GM12878 (cell line): ENCODE results near the gene EWSR1. TPM values are rescaled to one million over a fixed set of nuclear protein-coding genes. Genes with fewer than 3 reads are reported as not detected.

Experiments used
- ATAC-seq: fragments of 200-7000 bp; cut with Tn5 transposase; 3 replicates; pipeline ENCODE4 v1.9.1; 2020; ENCODE audit warnings: mild to moderate bottlenecking, moderate library complexity
- BruUV-seq: library from RNA; stranded (reverse); fragments of 400-500 nt; replicated peaks from 2 replicates; lab custom pipeline; 2021; lab: Mats Ljungman, UMichigan
- CTCF ChIA-PET: fragments of 300-600 bp; sonication (Branson Sonifier 250); formaldehyde crosslinking; extraction: SDS; loops from one replicate; lab custom pipeline; 2021; ENCODE audit warnings: inconsistent platforms; lab: Yijun Ruan, JAX
- POLR2A ChIA-PET: fragments of 350-600 bp; formaldehyde crosslinking; extraction: SDS; loops from one replicate; lab custom pipeline; 2021; ENCODE audit warnings: inconsistent platforms; lab: Charles Lee
- RAD21 ChIA-PET: fragments of 300-600 bp; sonication (Branson Sonifier 250); formaldehyde crosslinking; loops from one replicate; lab custom pipeline; 2023; ENCODE audit warnings: antibody characterized with exemption; ENCODE audit not compliant: unreplicated experiment; lab: Charles Lee
- SMC1A ChIA-PET: fragments of 300-600 bp; sonication (Branson Sonifier 250); formaldehyde crosslinking; loops from one replicate; lab custom pipeline; 2023; ENCODE audit not compliant: unreplicated experiment, uncharacterized antibody; lab: Charles Lee
- DNase-seq: peaks from one replicate; pipeline ENCODE4 v3.0.0-alpha.2; 2011; ENCODE audit warnings: low read depth, low spot score
- FAIRE-seq: peaks from 3 replicates; lab custom pipeline; 2011; peaks lifted over from hg19 to GRCh38; lab: Jason Lieb, UNC
- H2AFZ ChIP-seq: 2 replicates; pipeline ENCODE4 v1.6.0; 2011; ENCODE audit warnings: low read depth, low read length, control low read depth; ENCODE audit not compliant: control insufficient read depth
- H3K27ac ChIP-seq: 2 replicates; pipeline ENCODE4 v1.5.1; 2011; ENCODE audit warnings: control low read depth; ENCODE audit not compliant: control insufficient read depth, insufficient read depth
- H3K27me3 ChIP-seq, 2 experiments: replicated peaks in 1 of 2; 2 replicates each; pipeline versions ENCODE4 v1.6.0 to v1.6.1; 2011; ENCODE audit warnings: low read length in 1 of 2; ENCODE audit not compliant: control insufficient read depth in 2 of 2, insufficient read depth in 2 of 2
- H3K36me3 ChIP-seq, 2 experiments: 2 replicates each; pipeline ENCODE4 v1.5.1; 2011; ENCODE audit warnings: low read length in 1 of 2; ENCODE audit not compliant: control insufficient read depth in 2 of 2, insufficient read depth in 2 of 2
- H3K4me1 ChIP-seq: 2 replicates; pipeline ENCODE4 v1.6.1; 2011; ENCODE audit warnings: mild to moderate bottlenecking, low read length, moderate library complexity, mixed read lengths; ENCODE audit not compliant: control insufficient read depth, insufficient read depth
- H3K4me2 ChIP-seq: 2 replicates; pipeline ENCODE4 v1.6.0; 2011; ENCODE audit warnings: control low read depth; ENCODE audit not compliant: control insufficient read depth, insufficient read depth
- H3K4me3 ChIP-seq: fragments of 200-600 bp; sonication (generic); 2 replicates; pipeline ENCODE4 v1.5.1; 2016
- H3K79me2 ChIP-seq: 2 replicates; pipeline ENCODE4 v1.6.0; 2011; ENCODE audit warnings: low read length; ENCODE audit not compliant: control insufficient read depth, insufficient read depth
- H3K9ac ChIP-seq: 2 replicates; pipeline ENCODE4 v1.8.0; 2011; ENCODE audit warnings: low read length, control low read depth, mixed read lengths; ENCODE audit not compliant: control insufficient read depth, insufficient read depth
- H3K9me3 ChIP-seq: replicated peaks from 3 replicates; pipeline ENCODE4 v1.5.1; 2011; ENCODE audit warnings: mild to moderate bottlenecking, low read length; ENCODE audit not compliant: control insufficient read depth, insufficient read depth
- H4K20me1 ChIP-seq: 2 replicates; pipeline ENCODE4 v1.6.0; 2011; ENCODE audit not compliant: control insufficient read depth, insufficient read depth
- BCL11A ChIP-seq: IDR thresholded peaks from 2 replicates; pipeline ENCODE4 v1.6.1; 2011; ENCODE audit warnings: low read depth, low read length
- FOXM1 ChIP-seq: IDR thresholded peaks from 2 replicates; pipeline ENCODE4 v1.6.1; 2012; ENCODE audit warnings: low read depth, mild to moderate bottlenecking, inconsistent platforms, low read length, moderate library complexity
- IKZF1 ChIP-seq: fragments of 450-650 bp; conservative IDR thresholded peaks from 2 replicates; pipeline ENCODE4 v1.6.1; 2017; ENCODE audit warnings: antibody characterized with exemption, mild to moderate bottlenecking
- IKZF2 ChIP-seq, 2 experiments: fragments of 450-650 bp; IDR thresholded peaks; 2 replicates each; pipeline ENCODE4 v1.6.1; 2017; ENCODE audit warnings: mild to moderate bottlenecking in 2 of 2, moderate library complexity in 2 of 2
- IRF5 ChIP-seq: fragments of 450-650 bp; IDR thresholded peaks from 2 replicates; pipeline ENCODE4 v1.6.1; 2017; ENCODE audit warnings: borderline replicate concordance
- MTA2 ChIP-seq: fragments of 450-650 bp; IDR thresholded peaks from 2 replicates; pipeline ENCODE4 v1.6.1; 2016; ENCODE audit warnings: low read depth, mild to moderate bottlenecking, moderate library complexity
- NR2C2 ChIP-seq: IDR thresholded peaks from 2 replicates; pipeline ENCODE4 v1.6.1; 2011; ENCODE audit warnings: borderline replicate concordance, low read depth; ENCODE audit not compliant: control insufficient read depth, insufficient read length
- POLR2A ChIP-seq: IDR thresholded peaks from 2 replicates; pipeline ENCODE4 v1.6.1; 2011; ENCODE audit warnings: low read depth, mild to moderate bottlenecking, low read length
- POLR2AphosphoS5 ChIP-seq: IDR thresholded peaks from 2 replicates; pipeline ENCODE4 v1.6.1; 2011; ENCODE audit warnings: mild to moderate bottlenecking, low read length, inconsistent platforms
- SPI1 ChIP-seq: IDR thresholded peaks from 2 replicates; pipeline ENCODE4 v1.6.1; 2011; ENCODE audit warnings: low read depth, mild to moderate bottlenecking, low read length, moderate library complexity, borderline replicate concordance; ENCODE audit not compliant: insufficient read depth
- USF1 ChIP-seq: IDR thresholded peaks from 2 replicates; pipeline ENCODE4 v1.6.1; 2011; ENCODE audit warnings: borderline replicate concordance, low read depth, mild to moderate bottlenecking, moderate library complexity, mixed read lengths, low read length; ENCODE audit not compliant: insufficient read depth; ENCODE audit errors: extremely low read length
- WGBS: methylation state at CpG from one replicate; pipeline ENCODE4 v1.1.6; 2016; ENCODE audit warnings: low lambda C conversion rate; ENCODE audit not compliant: insufficient replicate concordance, insufficient coverage; ENCODE audit errors: missing lambda C conversion rate; 5-methylcytosine and 5-hydroxymethylcytosine counted together
- in situ Hi-C: fragments of 300-500 bp; cut with MboI; formaldehyde crosslinking; loops from 9 replicates; pipeline ENCODE4 v1.14.3; 2018; ENCODE audit warnings: mixed read lengths
- intact Hi-C: fragments of 100-400 bp; cut with micrococcal nuclease; formaldehyde crosslinking; loops from one replicate; pipeline ENCODE4 v1.14.2; 2022; ENCODE audit not compliant: unreplicated experiment
- polyA plus RNA-seq, 11 experiments: library from polyadenylated mRNA; depleted of rRNA in 4 of 11; unstranded in 6 of 11; stranded (reverse) in 5 of 11; fragments of >200 nt; fragmentation: Nextera tagmentation in 4 of 11; fragmentation: Illumina TruSeq in 1 of 11; extraction: Ambion mirVana in 4 of 11; extraction: Trizol in 1 of 11; gene quantifications; 1 replicate in 1 of 11; 2 replicates in 10 of 11; pipeline versions ENCODE4 v1.2.1 to v1.2.3, GENCODE V29; 2011 to 2016; ENCODE audit warnings: inconsistent platforms in 2 of 11, missing spikeins in 2 of 11, low read depth in 1 of 11
- total RNA-seq, 4 experiments: library from RNA; depleted of rRNA in 3 of 4; stranded (reverse); fragments of >200 nt in 3 of 4; fragmentation: Illumina TruSeq in 1 of 4; extraction: Trizol in 1 of 4; gene quantifications; 2 replicates each; pipeline versions ENCODE4 v1.2.1 to v1.2.3, GENCODE V29; 2013 to 2021

The EWSR1 gene
- total and polyA plus RNA-seq, 10 of the 15 experiments (the other 5 are each of a cell fraction or from before 2014, with no cell fraction given): 130 to 480 (median 356) TPM

- no peak for DNase-seq
- H2AFZ ChIP-seq: no peak overlapping the region
- no peak overlapping the region for H3K9ac ChIP-seq
- WGBS: 100% methylated on average over 1 of the region's 1 CpG
- peaks cover 6% of the 10 kb centered on the region for H3K4me1 ChIP-seq
- TF ChIP-seq IRF5: no peak
- TF ChIP-seq POLR2AphosphoS5: 0 out of 2 replicates have a peak, but pooled peaks have one; percentile 52
- no peak for TF ChIP-seq POLR2A
- no peak for TF ChIP-seq USF1
- TF ChIP-seq, all 136 proteins: peak for 1
- no peak overlapping the region for H3K27ac ChIP-seq
- no peak for FAIRE-seq
- ChIA-PET CTCF (no interaction called here), RAD21 (no interaction called here), SMC1A (interaction anchor here (0.7 to 2.2 kb wide), 3 partner anchors 8 to 161 kb away, joined by 3 to 8 read pairs (median 3); no protein-coding TSS in a partner anchor), POLR2A (no interaction called here)
- in situ Hi-C loops: no loop called here
- intact Hi-C loops: no loop called here
- ATAC-seq: peak; percentile 10; the same call in 2 of the 3 replicates
- H3K4me3 ChIP-seq: no peak overlapping the region
- H3K79me2 ChIP-seq: peaks cover 65% of the 10 kb centered on the region
- H3K9me3 ChIP-seq: no peaks in the 10 kb centered on the region
- H3K27me3 ChIP-seq: no peaks in the 10 kb centered on the region
- no TSS peak for BruUV-seq
- no peak overlapping the region for H3K4me2 ChIP-seq
- peaks cover 28 to 60% of the 10 kb centered on the region in 2 experiments for H3K36me3 ChIP-seq
- H4K20me1 ChIP-seq: peaks cover 7% of the 10 kb centered on the region; the same call in 1 of the 2 replicates
Measured at GRCh38 chr22:29277927-29278326, 9.9 kb downstream of the EWSR1 start.

GRCh38 chr22:29284196-29284595 is 16.1 kb downstream of the EWSR1 start:
- no peak for FAIRE-seq
- no TSS peak for BruUV-seq
- H2AFZ ChIP-seq: no peak overlapping the region
- no peak overlapping the region for H3K9ac ChIP-seq
- peaks cover 21 to 63% of the 10 kb centered on the region in 2 experiments for H3K36me3 ChIP-seq
- intact Hi-C loops: no loop called here
- H3K27me3 ChIP-seq: no peaks in the 10 kb centered on the region
- no peak overlapping the region for H3K4me2 ChIP-seq
- in situ Hi-C loops: no loop called here
- H3K4me1 ChIP-seq: peaks cover 6% of the 10 kb centered on the region
- no peak overlapping the region for H3K27ac ChIP-seq
- CTCF ChIA-PET: interaction anchor here (1.4 kb wide), 1 partner anchor 41 kb away, joined by 3 read pairs; no protein-coding TSS in a partner anchor
- TF ChIP-seq IKZF1 (peak; percentile 45), NR2C2 (no peak), FOXM1 (no peak), POLR2AphosphoS5 (peak; percentile 54; the same call in 1 of the 2 replicates), IKZF2 (IDR thresholded peaks at IDR 0.05) (peak; percentile 56 to 57; a peak in 2 of 4 replicates), SPI1 (peak; percentile 80; the same call in 1 of the 2 replicates), BCL11A (no peak), MTA2 (peak; percentile 81)
- TF ChIP-seq, all 136 proteins: peak for 5
- ChIA-PET RAD21 (no interaction called here), POLR2A (no interaction called here), SMC1A (no interaction called here)
- DNase-seq (no peak), ATAC-seq (peak; percentile 61)
- peaks cover 11% of the 10 kb centered on the region; the same call in 1 of the 2 replicates for H4K20me1 ChIP-seq
- no peaks in the 10 kb centered on the region for H3K9me3 ChIP-seq
- no peak overlapping the region for H3K4me3 ChIP-seq
- WGBS: 82% methylated on average over 3 of the region's 3 CpGs
- peaks cover 15% of the 10 kb centered on the region for H3K79me2 ChIP-seq
